MCF 10A (cell line): Measurements from ENCODE around the gene GJA3. TPM values are rescaled to one million over a fixed set of nuclear protein-coding genes. Genes with fewer than 3 reads are reported as not detected.

Source experiments
- BruUV-seq: library from RNA; stranded (reverse); fragments of 400-500 nt; replicated peaks from 2 replicates; lab custom pipeline; 2021; lab: Mats Ljungman, UMichigan
- CTCF ChIA-PET: fragments of 300-600 bp; sonication (Branson Sonifier 250); formaldehyde crosslinking; extraction: SDS; loops from one replicate; lab custom pipeline; 2021; ENCODE audit warnings: antibody characterized with exemption, inconsistent platforms; lab: Yijun Ruan, JAX
- POLR2A ChIA-PET: fragments of 300-600, 350-650 bp; sonication (Branson Sonifier 250); formaldehyde crosslinking; extraction: SDS; loops from one replicate; lab custom pipeline; 2020; ENCODE audit warnings: antibody characterized with exemption, inconsistent platforms; lab: Yijun Ruan, JAX
- DNase-seq: peaks from one replicate; pipeline ENCODE4 v3.0.0-alpha.2; 2018; ENCODE audit not compliant: unreplicated experiment
- H3K27ac Mint-ChIP-seq: one replicate; pipeline ENCODE4 v1.8.0; 2022; ENCODE audit warnings: mild to moderate bottlenecking, low read depth, mixed read lengths; ENCODE audit not compliant: unreplicated experiment
- H3K27me3 Mint-ChIP-seq: one replicate; pipeline ENCODE4 v1.8.0; 2022; ENCODE audit warnings: mixed read lengths; ENCODE audit not compliant: insufficient read depth, unreplicated experiment
- H3K36me3 Mint-ChIP-seq: one replicate; pipeline ENCODE4 v1.8.0; 2022; ENCODE audit warnings: mild to moderate bottlenecking, moderate library complexity, mixed read lengths; ENCODE audit not compliant: insufficient read depth, unreplicated experiment
- H3K4me1 Mint-ChIP-seq: one replicate; pipeline ENCODE4 v1.8.0; 2022; ENCODE audit warnings: mixed read lengths; ENCODE audit not compliant: insufficient read depth, unreplicated experiment
- H3K4me3 Mint-ChIP-seq: one replicate; pipeline ENCODE4 v1.8.0; 2022; ENCODE audit warnings: mild to moderate bottlenecking, moderate library complexity, mixed read lengths; ENCODE audit not compliant: unreplicated experiment
- H3K9me3 Mint-ChIP-seq: one replicate; pipeline ENCODE4 v1.8.0; 2022; ENCODE audit warnings: mixed read lengths; ENCODE audit not compliant: unreplicated experiment
- CTCF ChIP-seq: fragments of 200-600 bp; IDR thresholded peaks from one replicate; pipeline ENCODE4 v1.8.0; 2022; ENCODE audit warnings: antibody characterized with exemption, mild to moderate bottlenecking; ENCODE audit not compliant: unreplicated experiment
- intact Hi-C: fragments of 100-400 bp; cut with micrococcal nuclease; formaldehyde crosslinking; loops from 2 replicates; pipeline ENCODE4 v1.14.1; 2022
- total RNA-seq: library from RNA; stranded (reverse); gene quantifications from 2 replicates; pipeline ENCODE4 v1.2.3, GENCODE V29; 2022

GJA3 gene
- total RNA-seq, 1 experiment from 2014 or later, result 4.7 TPM

- CTCF ChIA-PET, result interaction anchor here (1.2 kb wide), 1 partner anchor 11 kb away, joined by 3 read pairs; no protein-coding TSS in a partner anchor
- POLR2A ChIA-PET, result interaction anchor here (0.7 kb wide), 1 partner anchor 99 kb away, joined by 3 read pairs; no protein-coding TSS in a partner anchor
- no TSS peak for BruUV-seq
Measured at GRCh38 chr13:20142927-20143480, 17.8 kb downstream of the GJA3 start.

GRCh38 chr13:20142023-20142926 lies 18.6 kb downstream of the GJA3 start:
- Mint-ChIP-seq H3K9me3 (no peaks in the 10 kb centered on the region), H3K27ac (no peak overlapping the region), H3K27me3 (no peaks in the 10 kb centered on the region), H3K4me1 (no peaks in the 10 kb centered on the region), H3K36me3 (no peaks in the 10 kb centered on the region), H3K4me3 (no peak overlapping the region)
- ChIA-PET CTCF (no interaction called here), POLR2A (interaction anchor here (0.7 kb wide), 2 partner anchors 98 to 824 kb away, joined by 3 read pairs; no protein-coding TSS in a partner anchor)
- no TSS peak for BruUV-seq
- intact Hi-C loops, result no loop called here
- no peak for TF ChIP-seq CTCF
- DNase-seq, result no peak

More at GRCh38 chr13:20142927-20143480, 17.8 kb downstream of the GJA3 start:
- DNase-seq, result no peak
- H3K27ac Mint-ChIP-seq, result no peak overlapping the region
- H3K4me3 Mint-ChIP-seq, result no peak overlapping the region
- no peaks in the 10 kb centered on the region for H3K9me3 Mint-ChIP-seq
- no peaks in the 10 kb centered on the region for H3K27me3 Mint-ChIP-seq
- no peaks in the 10 kb centered on the region for H3K36me3 Mint-ChIP-seq
- intact Hi-C loops, result no loop called here
- no peaks in the 10 kb centered on the region for H3K4me1 Mint-ChIP-seq
- TF ChIP-seq CTCF, result no peak

- H3K4me1 Mint-ChIP-seq, result no peaks in the 10 kb centered on the region
- H3K27ac Mint-ChIP-seq, result no peak overlapping the region
- H3K27me3 Mint-ChIP-seq, result no peaks in the 10 kb centered on the region
- intact Hi-C loops, result no loop called here
- ChIA-PET POLR2A (interaction anchor here (0.7 to 0.9 kb wide), 2 partner anchors 79 to 825 kb away, joined by 3 read pairs; no protein-coding TSS in a partner anchor), CTCF (no interaction called here)
- no peak overlapping the region for H3K4me3 Mint-ChIP-seq
- no TSS peak for BruUV-seq
- TF ChIP-seq CTCF, result no peak
- H3K9me3 Mint-ChIP-seq, result no peaks in the 10 kb centered on the region
- no peaks in the 10 kb centered on the region for H3K36me3 Mint-ChIP-seq
- no peak for DNase-seq
Measured at GRCh38 chr13:20141238-20142022, 19.4 kb downstream of the GJA3 start.
